HAP-1 (cell line): Measurements from ENCODE around the gene PRTFDC1.

Source experiments
- DNase-seq, 2 experiments: peaks; one replicate each; pipeline ENCODE4 v3.0.0-alpha.2; 2016 to 2020; ENCODE audit warnings: low spot score in 2 of 2
- H3K27me3 ChIP-seq: fragments of 250-450 bp; sonication (Bioruptor Pico); 2 replicates; pipeline ENCODE4 v1.5.1; 2020; ENCODE audit warnings: low read depth, mild to moderate bottlenecking, moderate library complexity
- H3K36me3 ChIP-seq: fragments of 250-450 bp; sonication (Bioruptor Pico); replicated peaks from 2 replicates; pipeline ENCODE4 v1.5.1; 2020; ENCODE audit warnings: mild to moderate bottlenecking
- H3K4me1 ChIP-seq: fragments of 250-450 bp; sonication (Bioruptor Pico); 2 replicates; pipeline ENCODE4 v1.5.1; 2020; ENCODE audit warnings: mild to moderate bottlenecking
- H3K4me3 ChIP-seq: fragments of 250-450 bp; sonication (Bioruptor Pico); 2 replicates; pipeline ENCODE4 v1.5.1; 2020; ENCODE audit warnings: mild to moderate bottlenecking, moderate library complexity
- H3K9me3 ChIP-seq: fragments of 250-450 bp; sonication (Bioruptor Pico); 2 replicates; pipeline ENCODE4 v1.5.1; 2020; ENCODE audit warnings: mild to moderate bottlenecking, moderate library complexity
- in situ Hi-C: fragments of 300-500 bp; cut with MboI; formaldehyde crosslinking; loops from 3 replicates; pipeline ENCODE4 v1.14.3; 2020; ENCODE audit warnings: low sequenced_read_pairs, inconsistent platforms, mixed read lengths

Gene PRTFDC1

GRCh38 chr10:24806262-24806661 lies 146.1 kb downstream of the PRTFDC1 start:
- no peak for DNase-seq
- no peaks in the 10 kb centered on the region for H3K4me1 ChIP-seq
- no peak overlapping the region for H3K4me3 ChIP-seq
- H3K27me3 ChIP-seq, result no peaks in the 10 kb centered on the region
- H3K36me3 ChIP-seq, result no peaks in the 10 kb centered on the region
- in situ Hi-C loops, result no loop called here
- H3K9me3 ChIP-seq, result no peaks in the 10 kb centered on the region

DNA sequence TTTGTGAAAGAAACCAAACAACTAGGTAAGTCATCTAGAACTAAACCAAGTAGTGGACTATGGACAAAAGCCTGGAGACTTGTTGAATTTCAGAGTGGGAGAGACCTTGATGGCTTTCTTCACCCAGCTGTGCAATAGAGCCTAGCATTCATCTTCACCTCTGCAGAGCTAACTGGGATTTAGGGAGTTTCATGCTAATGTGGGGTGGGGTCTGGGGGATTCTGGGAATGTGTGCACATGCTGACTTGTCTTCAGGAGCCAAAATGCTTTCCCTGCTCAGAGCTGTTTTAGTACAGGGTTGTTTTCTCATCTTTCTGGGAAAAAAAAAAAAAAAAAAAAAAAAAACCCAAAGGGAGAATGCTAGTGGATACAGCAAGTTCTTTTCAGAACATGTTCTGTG lies 147.4 kb downstream of the PRTFDC1 start:
- in situ Hi-C loops, result no loop called here
- Histone ChIP-seq H3K4me3 (no peak overlapping the region), H3K4me1 (no peaks in the 10 kb centered on the region), H3K9me3 (no peaks in the 10 kb centered on the region), H3K36me3 (no peaks in the 10 kb centered on the region), H3K27me3 (no peaks in the 10 kb centered on the region)
- DNase-seq, result no peak

- Histone ChIP-seq H3K4me3 (no peak overlapping the region), H3K27me3 (no peaks in the 10 kb centered on the region), H3K9me3 (no peaks in the 10 kb centered on the region), H3K36me3 (no peaks in the 10 kb centered on the region), H3K4me1 (no peaks in the 10 kb centered on the region)
- no peak for DNase-seq
- in situ Hi-C loops, result no loop called here
These were observed 148.0 kb downstream of the PRTFDC1 start for GRCh38 chr10:24804392-24804791.

DNA sequence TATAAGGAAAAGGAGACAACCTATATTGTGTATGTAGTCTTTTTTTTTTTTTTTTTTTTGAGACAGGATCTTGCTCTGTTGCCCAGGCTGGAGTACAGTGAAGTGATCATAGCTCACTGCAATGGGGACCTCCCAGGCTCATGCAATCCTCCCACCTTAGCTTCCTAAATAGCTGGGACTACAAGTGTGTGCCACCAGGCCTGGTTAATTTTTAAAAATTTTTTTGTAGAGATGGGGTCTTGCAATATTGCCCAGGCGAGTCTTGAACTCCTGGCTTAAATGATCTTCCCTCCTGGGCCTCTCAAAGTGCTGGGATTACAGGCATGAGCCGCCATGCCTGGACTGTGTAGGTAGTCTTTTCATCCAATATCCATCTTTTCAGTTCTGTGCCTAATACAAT lies 150.0 kb downstream of the PRTFDC1 start:
- no peaks in the 10 kb centered on the region for H3K9me3 ChIP-seq
- DNase-seq, result no peak
- no peaks in the 10 kb centered on the region for H3K27me3 ChIP-seq
- in situ Hi-C loops, result no loop called here
- H3K4me1 ChIP-seq, result no peaks in the 10 kb centered on the region
- H3K4me3 ChIP-seq, result no peak overlapping the region
- no peaks in the 10 kb centered on the region for H3K36me3 ChIP-seq

GRCh38 chr10:24800861-24801260 lies 151.5 kb downstream of the PRTFDC1 start:
- in situ Hi-C loops, result no loop called here

More at GRCh38 chr10:24800861-24801260, 151.5 kb downstream of the PRTFDC1 start:
- DNase-seq, result no peak
- Histone ChIP-seq H3K4me3 (no peak overlapping the region), H3K36me3 (no peaks in the 10 kb centered on the region), H3K27me3 (no peaks in the 10 kb centered on the region), H3K9me3 (no peaks in the 10 kb centered on the region), H3K4me1 (no peaks in the 10 kb centered on the region)
